Sigmoid colon (tissue), 4 donors: Measurements from ENCODE around the gene SLC7A6OS.

Experiments used
- CTCF ChIP-seq, 4 experiments: fragments of 450-650 bp in 3 of 4; fragments of 200-600 bp in 1 of 4; IDR thresholded peaks; one replicate each; pipeline ENCODE4 v1.5.1; 2016 to 2019; ENCODE audit warnings: antibody characterized with exemption in 4 of 4, mild to moderate bottlenecking in 3 of 4, moderate library complexity in 2 of 4
- POLR2A ChIP-seq, 2 donors: fragments of 450-650 bp; IDR thresholded peaks; one replicate each; pipeline ENCODE4 v1.6.1; 2016; ENCODE audit warnings: antibody characterized with exemption in 2 of 2, mild to moderate bottlenecking in 2 of 2, moderate library complexity in 2 of 2
- POLR2AphosphoS5 ChIP-seq, 4 donors: sonication (generic); formaldehyde crosslinking; IDR thresholded peaks; one replicate each; pipeline ENCODE4 v1.6.1; 2017; ENCODE audit warnings: antibody characterized with exemption in 4 of 4

- no peak for TF ChIP-seq CTCF (IDR thresholded peaks at IDR 0.05)
- no peak for TF ChIP-seq POLR2A (IDR thresholded peaks at IDR 0.05)
- TF ChIP-seq POLR2AphosphoS5 (IDR thresholded peaks at IDR 0.05): no peak
Observed at GRCh38 chr16:68297908-68298307, 12.8 kb downstream of the SLC7A6OS start.
